Measurements from ENCODE around the gene RFC2. TPM values are rescaled to one million over a fixed set of nuclear protein-coding genes. Genes with fewer than 3 reads are reported as not detected.

The RFC2 gene
- total and polyA plus RNA-seq, 2 of the 8 experiments (the other 6 are each of a cell fraction or from before 2014, with no cell fraction given): 52.9 to 85.4 TPM

DNA sequence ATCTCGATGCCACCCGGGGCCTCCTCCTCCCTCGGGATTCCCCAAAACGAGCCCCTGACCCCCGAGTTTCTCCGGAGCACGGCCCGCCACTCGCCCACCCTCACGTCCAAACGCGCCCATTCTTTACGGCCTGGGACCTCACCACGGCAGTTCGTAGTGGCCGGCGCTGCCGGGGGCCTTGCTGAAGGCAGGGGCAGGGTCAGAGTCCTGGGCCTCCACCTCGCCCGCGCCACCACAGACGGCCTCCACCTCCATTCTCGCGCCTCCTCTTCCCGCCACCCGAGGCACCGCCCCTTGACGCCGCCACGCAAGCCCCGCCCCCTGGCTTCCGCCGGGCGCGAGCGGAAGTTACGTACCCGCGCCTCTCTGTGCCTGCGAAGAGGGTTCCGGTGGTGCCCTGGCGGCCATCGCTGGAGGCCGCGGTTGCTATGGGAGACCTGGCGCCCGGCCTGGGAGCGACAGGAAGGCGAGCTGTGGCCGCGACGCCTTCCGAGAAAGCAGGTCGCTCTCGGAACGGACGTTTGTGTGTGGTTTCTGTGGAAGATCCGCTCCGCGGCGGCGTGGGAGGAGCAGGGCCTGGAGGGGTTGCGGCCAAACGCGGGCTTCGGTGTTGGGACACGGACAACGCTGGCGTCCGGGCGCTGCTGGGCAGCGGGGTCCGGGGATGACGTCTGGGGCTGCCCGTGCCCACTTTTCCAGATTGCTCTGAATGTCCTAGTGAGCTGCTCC lies at the start of gene RFC2 (continued):
- TF ChIP-seq, protein P1, sequence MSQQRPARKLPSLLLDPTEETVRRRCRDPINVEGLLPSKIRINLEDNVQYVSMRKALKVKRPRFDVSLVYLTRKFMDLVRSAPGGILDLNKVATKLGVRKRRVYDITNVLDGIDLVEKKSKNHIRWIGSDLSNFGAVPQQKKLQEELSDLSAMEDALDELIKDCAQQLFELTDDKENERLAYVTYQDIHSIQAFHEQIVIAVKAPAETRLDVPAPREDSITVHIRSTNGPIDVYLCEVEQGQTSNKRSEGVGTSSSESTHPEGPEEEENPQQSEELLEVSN (IDR thresholded peaks at IDR 0.05): peak; percentile 83
- TF ChIP-seq, protein P2, sequence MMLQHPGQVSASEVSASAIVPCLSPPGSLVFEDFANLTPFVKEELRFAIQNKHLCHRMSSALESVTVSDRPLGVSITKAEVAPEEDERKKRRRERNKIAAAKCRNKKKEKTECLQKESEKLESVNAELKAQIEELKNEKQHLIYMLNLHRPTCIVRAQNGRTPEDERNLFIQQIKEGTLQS (IDR thresholded peaks at IDR 0.05; ENCODE audit: insufficient read depth, low read depth, low read length): no peak
- TF ChIP-seq CBX5 (IDR thresholded peaks at IDR 0.05; ENCODE audit: low read depth, low read length): no peak
- TF ChIP-seq MAFK (IDR thresholded peaks at IDR 0.05; ENCODE audit: low read depth, low read length): no peak
- no peak for TF ChIP-seq KDM5A (IDR thresholded peaks at IDR 0.05; ENCODE audit: low read length)
- peak; percentile 83 for TF ChIP-seq TAF1 (IDR thresholded peaks at IDR 0.05; ENCODE audit: low read depth, low read length)
- TF ChIP-seq PHF8 (conservative IDR thresholded peaks at IDR 0.05; ENCODE audit: low read depth, low read length): peak; percentile 92
- TF ChIP-seq CREB1 (IDR thresholded peaks at IDR 0.05): peak; percentile 86
- TF ChIP-seq EZH2 (IDR thresholded peaks at IDR 0.05; ENCODE audit: low read depth, low read length, severe bottlenecking): no peak
- TF ChIP-seq CEBPB (IDR thresholded peaks at IDR 0.05; ENCODE audit: low read depth, low read length): no peak
- no peak for TF ChIP-seq SP4 (IDR thresholded peaks at IDR 0.05; ENCODE audit: low read length)
- TF ChIP-seq JUN (IDR thresholded peaks at IDR 0.05; ENCODE audit: low read depth, low read length): no peak
- TF ChIP-seq, protein P3, sequence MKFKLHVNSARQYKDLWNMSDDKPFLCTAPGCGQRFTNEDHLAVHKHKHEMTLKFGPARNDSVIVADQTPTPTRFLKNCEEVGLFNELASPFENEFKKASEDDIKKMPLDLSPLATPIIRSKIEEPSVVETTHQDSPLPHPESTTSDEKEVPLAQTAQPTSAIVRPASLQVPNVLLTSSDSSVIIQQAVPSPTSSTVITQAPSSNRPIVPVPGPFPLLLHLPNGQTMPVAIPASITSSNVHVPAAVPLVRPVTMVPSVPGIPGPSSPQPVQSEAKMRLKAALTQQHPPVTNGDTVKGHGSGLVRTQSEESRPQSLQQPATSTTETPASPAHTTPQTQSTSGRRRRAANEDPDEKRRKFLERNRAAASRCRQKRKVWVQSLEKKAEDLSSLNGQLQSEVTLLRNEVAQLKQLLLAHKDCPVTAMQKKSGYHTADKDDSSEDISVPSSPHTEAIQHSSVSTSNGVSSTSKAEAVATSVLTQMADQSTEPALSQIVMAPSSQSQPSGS (IDR thresholded peaks at IDR 0.05; ENCODE audit: low read length): no peak
- no peak for TF ChIP-seq EGR1 (IDR thresholded peaks at IDR 0.05; ENCODE audit: borderline replicate concordance, low read depth, low read length)
- TF ChIP-seq RAD21 (IDR thresholded peaks at IDR 0.05 in 1 of 2, conservative IDR thresholded peaks at IDR 0.05 in 1 of 2; ENCODE audit: low read depth in 2 of 2, low read length in 2 of 2): peak; percentile 10 to 17; a peak in 2 of 4 replicates
- TF ChIP-seq CHD2 (IDR thresholded peaks at IDR 0.05; ENCODE audit: low read length): no peak; the same call in 1 of the 2 replicates
- TF ChIP-seq, protein P4, sequence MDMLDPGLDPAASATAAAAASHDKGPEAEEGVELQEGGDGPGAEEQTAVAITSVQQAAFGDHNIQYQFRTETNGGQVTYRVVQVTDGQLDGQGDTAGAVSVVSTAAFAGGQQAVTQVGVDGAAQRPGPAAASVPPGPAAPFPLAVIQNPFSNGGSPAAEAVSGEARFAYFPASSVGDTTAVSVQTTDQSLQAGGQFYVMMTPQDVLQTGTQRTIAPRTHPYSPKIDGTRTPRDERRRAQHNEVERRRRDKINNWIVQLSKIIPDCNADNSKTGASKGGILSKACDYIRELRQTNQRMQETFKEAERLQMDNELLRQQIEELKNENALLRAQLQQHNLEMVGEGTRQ (IDR thresholded peaks at IDR 0.05; ENCODE audit: low read length): no peak
- TF ChIP-seq POLR2AphosphoS5 (IDR thresholded peaks at IDR 0.05; ENCODE audit: low read depth, low read length): peak; percentile 94
- TF ChIP-seq BCL11A (IDR thresholded peaks at IDR 0.05; ENCODE audit: low read depth in 2 of 2, low read length in 2 of 2): no peak
- peak; percentile 96 for TF ChIP-seq GABPA (IDR thresholded peaks at IDR 0.05; ENCODE audit: borderline replicate concordance, insufficient read depth, low read length)
- no peak for TF ChIP-seq SIX5 (IDR thresholded peaks at IDR 0.05; ENCODE audit: low read depth, low read length)

Data from H1 (cell line).